ENCODE data around the gene MRPL19. TPM values are rescaled to one million over a fixed set of nuclear protein-coding genes. Genes with fewer than 3 reads are reported as not detected.
A peak's percentile ranks its signal among the peaks of the same experiment; 100 is the strongest.

MRPL19 gene
- total and polyA plus RNA-seq, 12 donors: 12.2 to 70.7 (median 63.6) TPM

- no peaks in the 10 kb centered on the region for H3K36me3 ChIP-seq
- no peak for TF ChIP-seq CTCF (IDR thresholded peaks at IDR 0.05)
- no peak overlapping the region for H3K4me3 ChIP-seq
- H3K9me3 ChIP-seq: no peaks in the 10 kb centered on the region
- intact Hi-C loops (cut with DNase I): loop anchor here in 2 of 10 donors (5.0 kb wide), 2 partner anchors 171 to 1791 kb away; no protein-coding TSS in a partner anchor
- 32 to 63% methylated on average over 3 of the region's 3 CpGs for WGBS, 2 donors
- H3K27ac ChIP-seq: no peak overlapping the region
- H3K27me3 ChIP-seq: peaks cover 0 to 5% (median 0%) of the 10 kb centered on the region in 7 donors
- H3K4me1 ChIP-seq: peaks cover 0 to 25% (median 0%) of the 10 kb centered on the region in 9 donors
- peak in 7 of 8 donors; percentile 71 to 91 (median 85) for ATAC-seq
- DNase-seq: no peak
Observed at GRCh38 chr2:75633620-75634019, 13.0 kb upstream of the MRPL19 start.

- intact Hi-C loops (cut with DNase I): loop anchor here in 2 of 10 donors (5.0 kb wide), 2 partner anchors 173 to 1793 kb away; no protein-coding TSS in a partner anchor
- ATAC-seq (no peak), DNase-seq (no peak)
- H3K4me1 ChIP-seq: peaks cover 0 to 25% (median 0%) of the 10 kb centered on the region in 9 donors
- no peak for TF ChIP-seq CTCF (IDR thresholded peaks at IDR 0.05)
- H3K27ac ChIP-seq: no peak overlapping the region
- H3K9me3 ChIP-seq: no peaks in the 10 kb centered on the region
- H3K27me3 ChIP-seq: peaks cover 0 to 5% (median 0%) of the 10 kb centered on the region in 7 donors
- H3K4me3 ChIP-seq: no peak overlapping the region
- 0 to 98% methylated on average over 1 of the region's 1 CpG for WGBS, 2 donors
- H3K36me3 ChIP-seq: no peaks in the 10 kb centered on the region
Observed at GRCh38 chr2:75634945-75635344, 11.6 kb upstream of the MRPL19 start.

- ATAC-seq: no peak
- intact Hi-C loops (cut with DNase I): no loop called here
- no peak for TF ChIP-seq CTCF (IDR thresholded peaks at IDR 0.05)
- H3K9me3 ChIP-seq: no peaks in the 10 kb centered on the region
- no peak overlapping the region for H3K4me3 ChIP-seq
- H3K4me1 ChIP-seq: peaks cover 0 to 31% (median 14%) of the 10 kb centered on the region in 9 donors
- no peaks in the 10 kb centered on the region for H3K36me3 ChIP-seq
- 59 to 83% methylated on average over 1 of the region's 1 CpG for WGBS, 2 donors
- no peak overlapping the region for H3K27ac ChIP-seq
- H3K27me3 ChIP-seq: peaks cover 0 to 5% (median 0%) of the 10 kb centered on the region in 7 donors
- DNase-seq: no peak
Observed at GRCh38 chr2:75637568-75637967, 9.0 kb upstream of the MRPL19 start.

GRCh38 chr2:75640621-75641121, 5.9 kb upstream of the MRPL19 start:
- peaks cover 0 to 19% (median 14%) of the 10 kb centered on the region in 9 donors for H3K4me1 ChIP-seq
- peak; percentile 85 to 100 (median 98) for TF ChIP-seq CTCF (IDR thresholded peaks at IDR 0.05)
- H3K9me3 ChIP-seq: no peaks in the 10 kb centered on the region
- H3K36me3 ChIP-seq: no peaks in the 10 kb centered on the region
- H3K4me3 ChIP-seq: no peak overlapping the region
- intact Hi-C loops (cut with DNase I): loop anchor here in 6 of 10 donors (1.0 to 10.0 kb wide), 4 partner anchors 36 to 74 kb away; partner anchors contain the start of gene GCFC2 (in 1 of the 6)
- H3K27me3 ChIP-seq: peaks cover 0 to 5% (median 0%) of the 10 kb centered on the region in 7 donors
- peak overlapping the region in 5 of 10 donors; percentile 28 to 65 (median 36) for H3K27ac ChIP-seq
- ATAC-seq (peak; percentile 92 to 97 (median 96)), DNase-seq (peak; percentile 63 to 68)
- 0% methylated on average over 3 of the region's 3 CpGs for WGBS, 2 donors

Measured in heart right ventricle (tissue), 16 donors.